Testis (tissue), 2 donors: Measurements from ENCODE around the gene SRGAP2B.
"Not testable (repeated sequence)": the region's sequence is repeated elsewhere in the genome, so short reads cannot be mapped to it uniquely, and the experiment has no call there.

Experiments
- CTCF ChIP-seq, 3 experiments: fragments of 450-650 bp in 2 of 3; fragments of 200-600 bp in 1 of 3; sonication (generic) in 1 of 3; IDR thresholded peaks; one replicate each; pipeline ENCODE4 v1.5.1; 2016 to 2019; ENCODE audit warnings: antibody characterized with exemption in 3 of 3, mild to moderate bottlenecking in 2 of 3, moderate library complexity in 1 of 3
- POLR2A ChIP-seq: fragments of 450-650 bp; IDR thresholded peaks from one replicate; pipeline ENCODE4 v1.6.1; 2017; ENCODE audit warnings: antibody characterized with exemption, mild to moderate bottlenecking, moderate library complexity

GRCh38 chr1:145082483-145083255, 12.5 kb downstream of the SRGAP2B start:
- not testable (repeated sequence) for TF ChIP-seq CTCF (IDR thresholded peaks at IDR 0.05); POLR2A
